ENCODE measurements around the gene CD48. TPM values are rescaled to one million over a fixed set of nuclear protein-coding genes. Genes with fewer than 3 reads are reported as not detected.

Gene CD48
- total and polyA plus RNA-seq, 2 donors (not counting 1 experiment from before 2014, with no cell fraction given), result 252 to 428 TPM

GRCh38 chr1:160679893-160680292 lies 31.7 kb downstream of the CD48 start:
- H3K27ac Mint-ChIP-seq, result no peak overlapping the region
- Histone ChIP-seq H3K79me2 (ENCODE audit: control insufficient read depth, insufficient read depth, low read length) (peaks cover 54% of the 10 kb centered on the region), H3K4me1 (ENCODE audit: control insufficient read depth in 2 of 2, insufficient read depth in 2 of 2, low read length in 2 of 2) (peaks cover 37 to 45% of the 10 kb centered on the region in 2 donors), H3K9ac (ENCODE audit: low read length) (no peak overlapping the region), H3K27ac (ENCODE audit: low read length in 2 of 2) (peak overlapping the region in 1 of 2 donors; percentile 30), H3K4me3 (ENCODE audit: control extremely low read depth in 1 of 5, extremely low read depth in 1 of 5, insufficient read depth in 1 of 5, low read depth in 2 of 5, low read length in 4 of 5) (no peak overlapping the region), H3K9me3 (ENCODE audit: control extremely low read depth in 1 of 3, control insufficient read depth in 2 of 3, insufficient read depth in 1 of 3, low read length in 2 of 3) (no peaks in the 10 kb centered on the region), H3K4me2 (replicated peaks; ENCODE audit: low read depth, low read length, poor library complexity, severe bottlenecking) (no peak overlapping the region), H3K27me3 (replicated peaks in 1 of 4; ENCODE audit: control extremely low read depth in 1 of 4, control insufficient read depth in 3 of 4, insufficient read depth in 4 of 4, low read length in 3 of 4) (no peaks in the 10 kb centered on the region), H4K20me1 (ENCODE audit: control insufficient read depth, insufficient read depth, low read length, poor library complexity, severe bottlenecking) (peaks cover 26% of the 10 kb centered on the region), H3K36me3 (replicated peaks in 1 of 2; ENCODE audit: control extremely low read depth in 1 of 2, control insufficient read depth in 1 of 2, extremely low read depth in 1 of 2, insufficient read depth in 2 of 2, low read length in 1 of 2) (peaks cover 3 to 81% of the 10 kb centered on the region in 2 experiments), H2AFZ (ENCODE audit: insufficient read depth, low read depth, low read length, poor library complexity, severe bottlenecking) (no peak overlapping the region)
- no peak for TF ChIP-seq CTCF (IDR thresholded peaks at IDR 0.05)
- CTCF ChIA-PET, result interaction anchor here (0.7 to 7.7 kb wide), 16 partner anchors 8 to 275 kb away, joined by 3 to 123 read pairs (median 10); partner anchors contain the start of genes CD48, ITLN2 and SLAMF1
- H3K4me3 Mint-ChIP-seq, result no peak overlapping the region
- no peaks in the 10 kb centered on the region for H3K9me3 Mint-ChIP-seq (ENCODE audit: insufficient read depth)
- no peak for ATAC-seq (ENCODE audit: low read depth)
- POLR2A ChIA-PET, result no interaction called here
- peaks cover 49% of the 10 kb centered on the region for H3K4me1 Mint-ChIP-seq
- intact Hi-C loops (cut with micrococcal nuclease), result no loop called here
- DNase-seq, result no peak
- WGBS (ENCODE audit: insufficient coverage), result 75% methylated on average over 3 of the region's 3 CpGs
- no peaks in the 10 kb centered on the region for H3K27me3 Mint-ChIP-seq

GRCh38 chr1:160676869-160677597 lies 34.6 kb downstream of the CD48 start:
- ATAC-seq (ENCODE audit: low read depth) (no peak), DNase-seq (no peak)
- CTCF ChIA-PET, result interaction anchor here (1.8 to 7.7 kb wide), 3 partner anchors 30 to 278 kb away, joined by 6 to 123 read pairs (median 64); partner anchors contain the start of gene ITLN2
- POLR2A ChIA-PET, result no interaction called here
- Histone ChIP-seq H4K20me1 (ENCODE audit: control insufficient read depth, insufficient read depth, low read length, poor library complexity, severe bottlenecking) (peaks cover 9% of the 10 kb centered on the region), H3K4me1 (ENCODE audit: control insufficient read depth in 2 of 2, insufficient read depth in 2 of 2, low read length in 2 of 2) (peaks cover 41 to 50% of the 10 kb centered on the region in 2 donors), H2AFZ (ENCODE audit: insufficient read depth, low read depth, low read length, poor library complexity, severe bottlenecking) (no peak overlapping the region), H3K9ac (ENCODE audit: low read length) (no peak overlapping the region), H3K36me3 (replicated peaks in 1 of 2; ENCODE audit: control extremely low read depth in 1 of 2, control insufficient read depth in 1 of 2, extremely low read depth in 1 of 2, insufficient read depth in 2 of 2, low read length in 1 of 2) (peaks cover 3 to 55% of the 10 kb centered on the region in 2 experiments), H3K9me3 (ENCODE audit: control extremely low read depth in 1 of 3, control insufficient read depth in 2 of 3, insufficient read depth in 1 of 3, low read length in 2 of 3) (no peaks in the 10 kb centered on the region), H3K4me2 (replicated peaks; ENCODE audit: low read depth, low read length, poor library complexity, severe bottlenecking) (no peak overlapping the region), H3K79me2 (ENCODE audit: control insufficient read depth, insufficient read depth, low read length) (peaks cover 35% of the 10 kb centered on the region), H3K4me3 (ENCODE audit: control extremely low read depth in 1 of 5, extremely low read depth in 1 of 5, insufficient read depth in 1 of 5, low read depth in 2 of 5, low read length in 4 of 5) (no peak overlapping the region), H3K27me3 (replicated peaks in 1 of 4; ENCODE audit: control extremely low read depth in 1 of 4, control insufficient read depth in 3 of 4, insufficient read depth in 4 of 4, low read length in 3 of 4) (no peaks in the 10 kb centered on the region), H3K27ac (ENCODE audit: low read length in 2 of 2) (no peak overlapping the region)
- 92% methylated on average over 6 of the region's 13 CpGs for WGBS (ENCODE audit: insufficient coverage)
- intact Hi-C loops (cut with micrococcal nuclease), result no loop called here
- Mint-ChIP-seq H3K4me3 (no peak overlapping the region), H3K27ac (no peak overlapping the region), H3K9me3 (ENCODE audit: insufficient read depth) (no peaks in the 10 kb centered on the region), H3K27me3 (no peaks in the 10 kb centered on the region), H3K4me1 (peaks cover 21% of the 10 kb centered on the region)
- TF ChIP-seq CTCF (IDR thresholded peaks at IDR 0.05) (no peak), EZH2 (IDR thresholded peaks at IDR 0.05; ENCODE audit: borderline replicate concordance, insufficient read depth, low read depth, low read length, poor library complexity, severe bottlenecking) (no peak)
